ENCODE measurements around the gene FAM3C.

DNA sequence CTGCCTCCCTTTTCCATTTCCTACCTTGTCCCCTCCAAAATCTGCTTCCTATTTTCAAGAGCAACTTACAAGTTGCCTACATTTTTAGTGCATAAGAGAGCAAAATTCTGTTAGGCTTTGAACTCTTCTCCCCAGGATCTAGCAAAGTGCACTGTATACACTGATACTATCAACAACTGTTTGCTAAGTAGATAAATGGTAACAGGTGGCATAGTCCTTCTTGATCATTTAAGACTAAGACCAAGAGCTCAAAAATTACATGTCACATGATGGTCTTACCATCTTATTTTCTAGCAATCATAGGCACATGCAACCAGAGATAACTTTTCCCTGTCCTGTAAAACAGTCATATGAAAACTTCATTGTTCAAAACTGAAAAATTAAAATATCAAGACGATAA, 16.2 kb downstream of the FAM3C start:
- TF ChIP-seq, protein P1, sequence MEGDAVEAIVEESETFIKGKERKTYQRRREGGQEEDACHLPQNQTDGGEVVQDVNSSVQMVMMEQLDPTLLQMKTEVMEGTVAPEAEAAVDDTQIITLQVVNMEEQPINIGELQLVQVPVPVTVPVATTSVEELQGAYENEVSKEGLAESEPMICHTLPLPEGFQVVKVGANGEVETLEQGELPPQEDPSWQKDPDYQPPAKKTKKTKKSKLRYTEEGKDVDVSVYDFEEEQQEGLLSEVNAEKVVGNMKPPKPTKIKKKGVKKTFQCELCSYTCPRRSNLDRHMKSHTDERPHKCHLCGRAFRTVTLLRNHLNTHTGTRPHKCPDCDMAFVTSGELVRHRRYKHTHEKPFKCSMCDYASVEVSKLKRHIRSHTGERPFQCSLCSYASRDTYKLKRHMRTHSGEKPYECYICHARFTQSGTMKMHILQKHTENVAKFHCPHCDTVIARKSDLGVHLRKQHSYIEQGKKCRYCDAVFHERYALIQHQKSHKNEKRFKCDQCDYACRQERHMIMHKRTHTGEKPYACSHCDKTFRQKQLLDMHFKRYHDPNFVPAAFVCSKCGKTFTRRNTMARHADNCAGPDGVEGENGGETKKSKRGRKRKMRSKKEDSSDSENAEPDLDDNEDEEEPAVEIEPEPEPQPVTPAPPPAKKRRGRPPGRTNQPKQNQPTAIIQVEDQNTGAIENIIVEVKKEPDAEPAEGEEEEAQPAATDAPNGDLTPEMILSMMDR (conservative IDR thresholded peaks at IDR 0.05) = no peak
- TF ChIP-seq ZFX (IDR thresholded peaks at IDR 0.05) = no peak
